Activated CD8-positive, alpha-beta memory T cell treated with anti-CD3 and anti-CD28 coated beads for 36 hours (primary cell): ENCODE results near the gene NFKBIE. TPM values are rescaled to one million over a fixed set of nuclear protein-coding genes. Genes with fewer than 3 reads are reported as not detected.

Experiments
- CTCF ChIA-PET: fragments of 350-600 bp; sonication (Branson Sonifier 250); formaldehyde crosslinking; loops from one replicate; lab custom pipeline; 2021; ENCODE audit warnings: antibody characterized with exemption; lab: Charles Lee
- POLR2A ChIA-PET: fragments of 350-600 bp; sonication (Branson Sonifier 250); formaldehyde crosslinking; loops from one replicate; lab custom pipeline; 2021; ENCODE audit warnings: antibody characterized with exemption; lab: Charles Lee
- total RNA-seq, 2 experiments: library from RNA; stranded (reverse); gene quantifications; one replicate each; pipeline ENCODE4 v1.2.3, GENCODE V29; 2021

The NFKBIE gene
- total RNA-seq, 2 experiments from 2014 or later = 27.8 to 28.7 TPM

GRCh38 chr6:44265722-44266233 is 427 bp upstream of the NFKBIE start:
- ChIA-PET CTCF (interaction anchor here (0.8 to 6.0 kb wide), 4 partner anchors 11 to 78 kb away, joined by 3 to 64 read pairs (median 16); partner anchors contain the start of gene SPATS1), POLR2A (no interaction called here)

- POLR2A ChIA-PET = interaction anchor here (0.7 to 3.6 kb wide), 4 partner anchors 9 to 48 kb away, joined by 3 to 50 read pairs (median 6); partner anchors contain the start of genes AARS2 and HSP90AB1
- CTCF ChIA-PET = interaction anchor here (0.7 to 6.0 kb wide), 10 partner anchors 10 to 168 kb away, joined by 3 to 64 read pairs (median 4); partner anchors contain the start of gene SLC29A1
These were observed 971 bp downstream of the NFKBIE start for GRCh38 chr6:44264154-44265006.

- ChIA-PET POLR2A (interaction anchor here (1.4 to 3.6 kb wide), 3 partner anchors 8 to 49 kb away, joined by 3 to 50 read pairs (median 9); partner anchors contain the start of genes AARS2 and HSP90AB1), CTCF (interaction anchor here (0.7 to 6.0 kb wide), 12 partner anchors 9 to 167 kb away, joined by 3 to 64 read pairs (median 4); partner anchors contain the start of genes HSP90AB1 and SLC29A1)
These were observed 1.8 kb downstream of the NFKBIE start for GRCh38 chr6:44263354-44264100.

- POLR2A ChIA-PET = interaction anchor here (3.6 kb wide), 1 partner anchor 15 kb away, joined by 50 read pairs; the partner anchor contains the start of gene HSP90AB1
- CTCF ChIA-PET = interaction anchor here (0.7 to 2.0 kb wide), 5 partner anchors 15 to 90 kb away, joined by 3 to 7 read pairs (median 5); partner anchors contain the start of gene HSP90AB1
These were observed 2.6 kb downstream of the NFKBIE start for GRCh38 chr6:44262467-44263353.

- CTCF ChIA-PET = interaction anchor here (0.6 to 2.0 kb wide), 5 partner anchors 14 to 179 kb away, joined by 3 to 7 read pairs (median 5); partner anchors contain the start of gene HSP90AB1
- POLR2A ChIA-PET = interaction anchor here (3.6 kb wide), 1 partner anchor 14 kb away, joined by 50 read pairs; the partner anchor contains the start of gene HSP90AB1
These were observed 3.8 kb downstream of the NFKBIE start for GRCh38 chr6:44261581-44261980.

GRCh38 chr6:44260451-44261297 is 4.7 kb downstream of the NFKBIE start:
- POLR2A ChIA-PET = no interaction called here
- CTCF ChIA-PET = interaction anchor here (1.3 kb wide), 1 partner anchor 15 kb away, joined by 3 read pairs; no protein-coding TSS in a partner anchor

- POLR2A ChIA-PET = no interaction called here
These were observed 5.3 kb downstream of the NFKBIE start for GRCh38 chr6:44260011-44260410.

GRCh38 chr6:44258921-44259320 is 6.4 kb downstream of the NFKBIE start:
- CTCF ChIA-PET = no interaction called here
- POLR2A ChIA-PET = no interaction called here

More at GRCh38 chr6:44260011-44260410, 5.3 kb downstream of the NFKBIE start:
- CTCF ChIA-PET = no interaction called here

GRCh38 chr6:44258325-44258863 is 7.0 kb downstream of the NFKBIE start:
- CTCF ChIA-PET = interaction anchor here (2.3 kb wide), 1 partner anchor 11 kb away, joined by 22 read pairs; the partner anchor contains the start of gene HSP90AB1
- POLR2A ChIA-PET = no interaction called here

- POLR2A ChIA-PET = interaction anchor here (3.7 kb wide), 1 partner anchor 11 kb away, joined by 92 read pairs; the partner anchor contains the start of gene HSP90AB1
- CTCF ChIA-PET = interaction anchor here (1.3 to 2.3 kb wide), 5 partner anchors 10 to 85 kb away, joined by 3 to 22 read pairs (median 8); partner anchors contain the start of gene HSP90AB1
These were observed 7.5 kb downstream of the NFKBIE start for GRCh38 chr6:44257753-44258324.

- CTCF ChIA-PET = interaction anchor here (0.7 to 2.3 kb wide), 12 partner anchors 10 to 106 kb away, joined by 3 to 22 read pairs (median 6); partner anchors contain the start of genes AARS2, HSP90AB1 and SLC29A1
- POLR2A ChIA-PET = interaction anchor here (1.1 to 3.7 kb wide), 2 partner anchors 10 to 14 kb away, joined by 4 to 92 read pairs; partner anchors contain the start of gene HSP90AB1
These were observed 8.2 kb downstream of the NFKBIE start, which contains the start of gene SLC35B2 for GRCh38 chr6:44257025-44257752. SLC35B2 (minus strand) TSS chr6:44257528; CDS start chr6:44257410, 118 bp downstream.

GRCh38 chr6:44256775-44257024 is 8.7 kb downstream of the NFKBIE start:
- ChIA-PET POLR2A (interaction anchor here (1.1 to 3.7 kb wide), 2 partner anchors 10 to 14 kb away, joined by 4 to 92 read pairs; partner anchors contain the start of gene HSP90AB1), CTCF (interaction anchor here (0.7 to 2.3 kb wide), 12 partner anchors 9 to 105 kb away, joined by 3 to 22 read pairs (median 6); partner anchors contain the start of genes AARS2, HSP90AB1 and SLC29A1)

GRCh38 chr6:44255871-44256774 is 9.2 kb downstream of the NFKBIE start:
- CTCF ChIA-PET = interaction anchor here (0.6 to 2.3 kb wide), 12 partner anchors 9 to 105 kb away, joined by 3 to 22 read pairs (median 6); partner anchors contain the start of genes HSP90AB1 and SLC29A1
- POLR2A ChIA-PET = interaction anchor here (0.6 to 3.7 kb wide), 5 partner anchors 8 to 84 kb away, joined by 3 to 92 read pairs (median 5); partner anchors contain the start of genes HSP90AB1 and SLC29A1
